Stomach smooth muscle (tissue), 2 donors: ENCODE measurements around the gene AP1M1.

Experiments
- H3K27ac ChIP-seq: one replicate; pipeline ENCODE4 v1.7.0; 2013; ENCODE audit warnings: mild to moderate bottlenecking, low read length, inconsistent platforms
- H3K27me3 ChIP-seq, 2 donors: one replicate each; pipeline ENCODE4 v1.7.0; 2013; ENCODE audit warnings: low read length in 2 of 2; ENCODE audit not compliant: insufficient read depth in 2 of 2, control insufficient read depth in 1 of 2
- H3K36me3 ChIP-seq, 2 donors: one replicate each; pipeline ENCODE4 v1.7.0; 2013; ENCODE audit warnings: low read length in 2 of 2; ENCODE audit not compliant: control insufficient read depth in 2 of 2, insufficient read depth in 2 of 2
- H3K4me1 ChIP-seq: one replicate; pipeline ENCODE4 v1.7.0; 2013; ENCODE audit warnings: low read length; ENCODE audit not compliant: control insufficient read depth, insufficient read depth
- H3K4me3 ChIP-seq, 2 donors: one replicate each; pipeline ENCODE4 v1.7.0; 2013; ENCODE audit warnings: low read length in 2 of 2
- H3K9ac ChIP-seq, 2 donors: one replicate each; pipeline ENCODE4 v1.7.0; 2013; ENCODE audit warnings: low read length in 2 of 2, mild to moderate bottlenecking in 1 of 2
- H3K9me3 ChIP-seq, 2 donors: one replicate each; pipeline ENCODE4 v1.7.0; 2013; ENCODE audit warnings: low read length in 2 of 2; ENCODE audit not compliant: control insufficient read depth in 2 of 2
- donor health status: healthy.
- donor health status: Pancreatic carcinoma.

The AP1M1 gene

GRCh38 chr19:16208064-16208759 is 10.5 kb downstream of the AP1M1 start:
- Histone ChIP-seq H3K36me3 (peaks cover 41 to 51% of the 10 kb centered on the region in 2 donors), H3K9ac (no peak overlapping the region), H3K27ac (no peak overlapping the region), H3K4me1 (peaks cover 9% of the 10 kb centered on the region), H3K4me3 (no peak overlapping the region), H3K9me3 (no peaks in the 10 kb centered on the region), H3K27me3 (no peaks in the 10 kb centered on the region)

GRCh38 chr19:16208847-16209665 is 11.3 kb downstream of the AP1M1 start:
- Histone ChIP-seq H3K9me3 (no peaks in the 10 kb centered on the region), H3K9ac (no peak overlapping the region), H3K27me3 (no peaks in the 10 kb centered on the region), H3K27ac (no peak overlapping the region), H3K4me1 (peaks cover 9% of the 10 kb centered on the region), H3K36me3 (peaks cover 32 to 45% of the 10 kb centered on the region in 2 donors), H3K4me3 (no peak overlapping the region)

- no peak overlapping the region for H3K9ac ChIP-seq
- peaks cover 28 to 39% of the 10 kb centered on the region in 2 donors for H3K36me3 ChIP-seq
- H3K27ac ChIP-seq: no peak overlapping the region
- H3K27me3 ChIP-seq: no peaks in the 10 kb centered on the region
- peaks cover 7% of the 10 kb centered on the region for H3K4me1 ChIP-seq
- no peak overlapping the region for H3K4me3 ChIP-seq
- no peaks in the 10 kb centered on the region for H3K9me3 ChIP-seq
These were observed 12.5 kb downstream of the AP1M1 start for GRCh38 chr19:16210168-16210567.

GRCh38 chr19:16213076-16213475 is 15.4 kb downstream of the AP1M1 start:
- H3K9ac ChIP-seq: no peak overlapping the region
- no peak overlapping the region for H3K27ac ChIP-seq
- peaks cover 17 to 27% of the 10 kb centered on the region in 2 donors for H3K36me3 ChIP-seq
- H3K4me3 ChIP-seq: no peak overlapping the region
- no peaks in the 10 kb centered on the region for H3K9me3 ChIP-seq
- H3K27me3 ChIP-seq: no peaks in the 10 kb centered on the region
- no peaks in the 10 kb centered on the region for H3K4me1 ChIP-seq

GRCh38 chr19:16216744-16217670 is 19.3 kb downstream of the AP1M1 start:
- Histone ChIP-seq H3K9me3 (peaks cover 8 to 19% of the 10 kb centered on the region in 2 donors), H3K9ac (no peak overlapping the region), H3K27ac (no peak overlapping the region), H3K4me3 (no peak overlapping the region), H3K36me3 (peaks cover 9 to 26% of the 10 kb centered on the region in 2 donors), H3K27me3 (no peaks in the 10 kb centered on the region), H3K4me1 (no peaks in the 10 kb centered on the region)

- Histone ChIP-seq H3K9me3 (peaks cover 8 to 19% of the 10 kb centered on the region in 2 donors), H3K27me3 (no peaks in the 10 kb centered on the region), H3K36me3 (peaks cover 10 to 29% of the 10 kb centered on the region in 2 donors), H3K4me3 (no peak overlapping the region), H3K4me1 (no peaks in the 10 kb centered on the region), H3K9ac (no peak overlapping the region), H3K27ac (no peak overlapping the region)
These were observed 20.2 kb downstream of the AP1M1 start for GRCh38 chr19:16217716-16218451.

GRCh38 chr19:16218851-16219250 is 21.1 kb downstream of the AP1M1 start:
- Histone ChIP-seq H3K4me3 (no peak overlapping the region), H3K27me3 (no peaks in the 10 kb centered on the region), H3K36me3 (peaks cover 16 to 37% of the 10 kb centered on the region in 2 donors), H3K9me3 (peaks cover 8 to 19% of the 10 kb centered on the region in 2 donors), H3K4me1 (no peaks in the 10 kb centered on the region), H3K9ac (no peak overlapping the region), H3K27ac (no peak overlapping the region)

- H3K36me3 ChIP-seq: peaks cover 32 to 59% of the 10 kb centered on the region in 2 donors
- H3K27me3 ChIP-seq: no peaks in the 10 kb centered on the region
- no peaks in the 10 kb centered on the region for H3K4me1 ChIP-seq
- H3K27ac ChIP-seq: no peak overlapping the region
- peaks cover 8 to 19% of the 10 kb centered on the region in 2 donors for H3K9me3 ChIP-seq
- H3K9ac ChIP-seq: no peak overlapping the region
- H3K4me3 ChIP-seq: no peak overlapping the region
These were observed 25.1 kb downstream of the AP1M1 start for GRCh38 chr19:16222806-16223205.

- peaks cover 32 to 62% of the 10 kb centered on the region in 2 donors for H3K36me3 ChIP-seq
- peaks cover 8 to 19% of the 10 kb centered on the region in 2 donors for H3K9me3 ChIP-seq
- no peak overlapping the region for H3K4me3 ChIP-seq
- no peaks in the 10 kb centered on the region for H3K4me1 ChIP-seq
- H3K9ac ChIP-seq: no peak overlapping the region
- no peak overlapping the region for H3K27ac ChIP-seq
- no peaks in the 10 kb centered on the region for H3K27me3 ChIP-seq
These were observed 26.0 kb downstream of the AP1M1 start for GRCh38 chr19:16223746-16224145.
